H9 (cell line): ENCODE data around the gene NEURL1. TPM values are rescaled to one million over a fixed set of nuclear protein-coding genes. Genes with fewer than 3 reads are reported as not detected.

Experiments
- DNase-seq: peaks from one replicate; pipeline ENCODE4 v3.0.0-alpha.2; 2017
- H2AFZ ChIP-seq: one replicate; pipeline ENCODE4 v1.6.1; 2013; ENCODE audit warnings: mild to moderate bottlenecking, low read length, control low read depth, moderate library complexity
- H2AK5ac ChIP-seq: 2 replicates; pipeline ENCODE4 v1.6.1; 2013; ENCODE audit warnings: low read length, control low read depth, mixed read lengths; ENCODE audit not compliant: insufficient read length
- H2BK120ac ChIP-seq: one replicate; pipeline ENCODE4 v1.6.1; 2013; ENCODE audit warnings: low read depth, mild to moderate bottlenecking, low read length, control low read depth, inconsistent platforms; ENCODE audit not compliant: poor library complexity, severe bottlenecking
- H2BK12ac ChIP-seq: 2 replicates; pipeline ENCODE4 v1.6.1; 2013; ENCODE audit warnings: low read length, control low read depth, mixed read lengths, low read depth; ENCODE audit not compliant: insufficient read length
- H2BK15ac ChIP-seq: 2 replicates; pipeline ENCODE4 v1.6.1; 2013; ENCODE audit warnings: low read depth, low read length, control low read depth
- H2BK20ac ChIP-seq: one replicate; pipeline ENCODE4 v1.6.1; 2013; ENCODE audit warnings: low read depth, mild to moderate bottlenecking, low read length, control low read depth, inconsistent platforms; ENCODE audit not compliant: poor library complexity, severe bottlenecking
- H2BK5ac ChIP-seq: 2 replicates; pipeline ENCODE4 v1.6.1; 2013; ENCODE audit warnings: low read length, control low read depth, mixed read lengths; ENCODE audit not compliant: insufficient read length
- H3K14ac ChIP-seq: 2 replicates; pipeline ENCODE4 v1.6.1; 2013; ENCODE audit warnings: low read length, control low read depth; ENCODE audit not compliant: insufficient read depth
- H3K18ac ChIP-seq: 2 replicates; pipeline ENCODE4 v1.6.1; 2013; ENCODE audit warnings: low read depth, mild to moderate bottlenecking, mixed read lengths, low read length, control low read depth; ENCODE audit not compliant: insufficient read length
- H3K23ac ChIP-seq: 2 replicates; pipeline ENCODE4 v1.6.1; 2013; ENCODE audit warnings: low read length, control low read depth, mixed read lengths, low read depth; ENCODE audit not compliant: insufficient read length
- H3K23me2 ChIP-seq: 2 replicates; pipeline ENCODE4 v1.6.1; 2013; ENCODE audit warnings: low read depth, mild to moderate bottlenecking, mixed read lengths, low read length, control low read depth; ENCODE audit not compliant: insufficient read length, poor library complexity, severe bottlenecking
- H3K27ac ChIP-seq: 2 replicates; pipeline ENCODE4 v1.5.1; 2013; ENCODE audit warnings: low read length, control low read depth, mixed read lengths, low read depth; ENCODE audit not compliant: insufficient read length
- H3K27me3 ChIP-seq: 2 replicates; pipeline ENCODE4 v1.6.1; 2013; ENCODE audit warnings: low read length, control low read depth, inconsistent platforms; ENCODE audit not compliant: insufficient read depth
- H3K4ac ChIP-seq: 2 replicates; pipeline ENCODE4 v1.6.1; 2013; ENCODE audit warnings: low read depth, mild to moderate bottlenecking, control low read depth, inconsistent platforms, low read length, moderate library complexity
- H3K4me1 ChIP-seq: 2 replicates; pipeline ENCODE4 v1.6.1; 2013; ENCODE audit warnings: low read length, control low read depth, inconsistent platforms; ENCODE audit not compliant: insufficient read depth
- H3K4me2 ChIP-seq: 2 replicates; pipeline ENCODE4 v1.6.1; 2013; ENCODE audit warnings: low read length, control low read depth, mixed read lengths; ENCODE audit not compliant: insufficient read length, insufficient read depth
- H3K56ac ChIP-seq: 2 replicates; pipeline ENCODE4 v1.6.1; 2013; ENCODE audit warnings: low read depth, mild to moderate bottlenecking, mixed read lengths, low read length, control low read depth; ENCODE audit not compliant: insufficient read length
- H3K79me1 ChIP-seq: 2 replicates; pipeline ENCODE4 v1.6.1; 2013; ENCODE audit warnings: low read depth, mild to moderate bottlenecking, moderate library complexity, low read length, control low read depth, inconsistent platforms; ENCODE audit not compliant: insufficient read depth, poor library complexity, severe bottlenecking
- H3K79me2 ChIP-seq: 2 replicates; pipeline ENCODE4 v1.6.1; 2013; ENCODE audit warnings: low read length, control low read depth, inconsistent platforms; ENCODE audit not compliant: insufficient read depth
- H3K9ac ChIP-seq: 2 replicates; pipeline ENCODE4 v1.6.1; 2013; ENCODE audit warnings: low read length, control low read depth, mixed read lengths; ENCODE audit not compliant: insufficient read length; ENCODE audit errors: extremely low read depth
- H3K9me3 ChIP-seq: one replicate; pipeline ENCODE4 v1.6.1; 2013; ENCODE audit warnings: low read depth, low read length, inconsistent platforms; ENCODE audit not compliant: control insufficient read depth
- H3T11ph ChIP-seq: one replicate; pipeline ENCODE4 v1.6.1; 2013; ENCODE audit warnings: mild to moderate bottlenecking, low read length, control low read depth, inconsistent platforms
- H4K20me1 ChIP-seq: one replicate; pipeline ENCODE4 v1.6.1; 2013; ENCODE audit not compliant: control insufficient read depth, insufficient read length, insufficient read depth
- H4K5ac ChIP-seq: 2 replicates; pipeline ENCODE4 v1.6.1; 2013; ENCODE audit warnings: low read depth, mild to moderate bottlenecking, mixed read lengths, low read length, control low read depth; ENCODE audit not compliant: insufficient read length
- H4K8ac ChIP-seq: replicated peaks from 2 replicates; pipeline ENCODE4 v1.6.1; 2013; ENCODE audit warnings: low read length, control low read depth, mixed read lengths, low read depth; ENCODE audit not compliant: insufficient read length
- H4K91ac ChIP-seq: 2 replicates; pipeline ENCODE4 v1.6.1; 2013; ENCODE audit warnings: low read depth, mild to moderate bottlenecking, moderate library complexity, mixed read lengths, low read length, control low read depth; ENCODE audit not compliant: insufficient read length
- H3K27ac Mint-ChIP-seq, 3 experiments: 2 replicates in 2 of 3; 3 replicates in 1 of 3; pipeline ENCODE4 v1.8.0; 2020 to 2021; ENCODE audit warnings: mixed read lengths in 3 of 3, mild to moderate bottlenecking in 1 of 3, moderate library complexity in 1 of 3
- H3K27me3 Mint-ChIP-seq: 2 replicates; pipeline ENCODE4 v1.8.0; 2021; ENCODE audit warnings: low read depth, mild to moderate bottlenecking, moderate library complexity, mixed read lengths
- H3K36me3 Mint-ChIP-seq, 3 experiments: 2 replicates in 2 of 3; 3 replicates in 1 of 3; pipeline ENCODE4 v1.8.0; 2020 to 2021; ENCODE audit warnings: low read depth in 3 of 3, mixed read lengths in 3 of 3; ENCODE audit not compliant: insufficient read depth in 1 of 3
- H3K4me1 Mint-ChIP-seq, 2 experiments: 2 replicates each; pipeline ENCODE4 v1.8.0; 2020; ENCODE audit warnings: mixed read lengths in 2 of 2
- H3K4me3 Mint-ChIP-seq, 2 experiments: 2 replicates in 1 of 2; 3 replicates in 1 of 2; pipeline ENCODE4 v1.8.0; 2020 to 2021; ENCODE audit warnings: mild to moderate bottlenecking in 2 of 2, mixed read lengths in 2 of 2, moderate library complexity in 1 of 2
- H3K9me3 Mint-ChIP-seq, 2 experiments: 2 replicates in 1 of 2; 3 replicates in 1 of 2; pipeline ENCODE4 v1.8.0; 2020; ENCODE audit warnings: mild to moderate bottlenecking in 2 of 2, mixed read lengths in 2 of 2, moderate library complexity in 1 of 2
- WGBS: extraction: QIAGEN DNeasy Blood & Tissue Kit; methylation state at CpG from one replicate; pipeline ENCODE4 v1.1.7; 2013; ENCODE audit warnings: missing lambda C conversion rate, low lambda C conversion rate, mixed read lengths; ENCODE audit not compliant: insufficient read length; ENCODE audit errors: extremely low coverage; 5-methylcytosine and 5-hydroxymethylcytosine counted together
- total RNA-seq: library from RNA; stranded (reverse); gene quantifications from 2 replicates; pipeline ENCODE4 v1.2.1, GENCODE V29; 2021
- TF ChIP-seq, protein P1 (sequence below): fragments of 200-600 bp; sonication (generic); conservative IDR thresholded peaks from 3 replicates; pipeline ENCODE4 v1.8.0; 2021; ENCODE audit warnings: antibody characterized with exemption, mild to moderate bottlenecking

NEURL1 gene
- total RNA-seq, 1 experiment from 2014 or later, result 1.2 TPM

- Histone ChIP-seq H4K20me1 (no peaks in the 10 kb centered on the region), H2BK15ac (no peak overlapping the region), H2AFZ (no peak overlapping the region), H2BK12ac (no peak overlapping the region), H3T11ph (no peak overlapping the region), H3K27me3 (no peaks in the 10 kb centered on the region), H3K14ac (no peak overlapping the region), H3K9me3 (no peaks in the 10 kb centered on the region), H2BK5ac (no peak overlapping the region), H3K79me1 (no peaks in the 10 kb centered on the region), H3K27ac (no peak overlapping the region), H4K5ac (no peak overlapping the region), H3K9ac (no peak overlapping the region), H3K23ac (no peak overlapping the region), H4K8ac (no peak overlapping the region), H3K4me2 (no peak overlapping the region), H3K4me1 (no peaks in the 10 kb centered on the region), H2BK20ac (no peak overlapping the region), H2BK120ac (no peak overlapping the region), H4K91ac (no peak overlapping the region), H3K18ac (no peak overlapping the region), H2AK5ac (no peak overlapping the region), H3K4ac (no peak overlapping the region), H3K79me2 (no peaks in the 10 kb centered on the region), H3K23me2 (no peaks in the 10 kb centered on the region), H3K56ac (no peak overlapping the region)
- no peaks in the 10 kb centered on the region for H3K27me3 Mint-ChIP-seq
- no peak overlapping the region for H3K4me3 Mint-ChIP-seq
- TF ChIP-seq, protein P1, sequence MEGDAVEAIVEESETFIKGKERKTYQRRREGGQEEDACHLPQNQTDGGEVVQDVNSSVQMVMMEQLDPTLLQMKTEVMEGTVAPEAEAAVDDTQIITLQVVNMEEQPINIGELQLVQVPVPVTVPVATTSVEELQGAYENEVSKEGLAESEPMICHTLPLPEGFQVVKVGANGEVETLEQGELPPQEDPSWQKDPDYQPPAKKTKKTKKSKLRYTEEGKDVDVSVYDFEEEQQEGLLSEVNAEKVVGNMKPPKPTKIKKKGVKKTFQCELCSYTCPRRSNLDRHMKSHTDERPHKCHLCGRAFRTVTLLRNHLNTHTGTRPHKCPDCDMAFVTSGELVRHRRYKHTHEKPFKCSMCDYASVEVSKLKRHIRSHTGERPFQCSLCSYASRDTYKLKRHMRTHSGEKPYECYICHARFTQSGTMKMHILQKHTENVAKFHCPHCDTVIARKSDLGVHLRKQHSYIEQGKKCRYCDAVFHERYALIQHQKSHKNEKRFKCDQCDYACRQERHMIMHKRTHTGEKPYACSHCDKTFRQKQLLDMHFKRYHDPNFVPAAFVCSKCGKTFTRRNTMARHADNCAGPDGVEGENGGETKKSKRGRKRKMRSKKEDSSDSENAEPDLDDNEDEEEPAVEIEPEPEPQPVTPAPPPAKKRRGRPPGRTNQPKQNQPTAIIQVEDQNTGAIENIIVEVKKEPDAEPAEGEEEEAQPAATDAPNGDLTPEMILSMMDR, result no peak
- no CpG with 5 or more reads among the region's 12 CpGs for WGBS
- H3K27ac Mint-ChIP-seq, result peak overlapping the region in 1 of 3 experiments; percentile 29; a peak in 2 of 7 replicates
- peaks cover 9 to 38% (median 32%) of the 10 kb centered on the region in 3 experiments for H3K36me3 Mint-ChIP-seq
- no peaks in the 10 kb centered on the region for H3K9me3 Mint-ChIP-seq
- no peak for DNase-seq
- peaks cover 4 to 11% of the 10 kb centered on the region in 2 experiments; a peak in 3 of 4 replicates for H3K4me1 Mint-ChIP-seq
These were observed 43.3 kb upstream of the NEURL1 start for GRCh38 chr10:103450201-103450695.
